H1 (cell line): ENCODE results near the gene IL16.

ENCODE experiments used
- CBX8 ChIP-seq: fragments of 300-800, 300-1000 bp; sonication (generic); IDR thresholded peaks from 2 replicates; pipeline ENCODE4 v1.7.1; 2016; ENCODE audit warnings: low read depth, low read length, borderline replicate concordance
- CREB1 ChIP-seq: IDR thresholded peaks from 2 replicates; pipeline ENCODE4 v1.6.1; 2012; ENCODE audit warnings: inconsistent platforms
- CTCF ChIP-seq, 3 experiments: IDR thresholded peaks; 1 replicate in 2 of 3; 2 replicates in 1 of 3; pipeline versions ENCODE4 v1.5.1 to v1.6.1; 2011; ENCODE audit warnings: low read length in 3 of 3, mild to moderate bottlenecking in 3 of 3, inconsistent platforms in 2 of 3, low read depth in 1 of 3, moderate library complexity in 1 of 3; ENCODE audit not compliant: insufficient read depth in 1 of 3; ENCODE audit errors: control extremely low read depth in 1 of 3
- HDAC6 ChIP-seq: IDR thresholded peaks from one replicate; pipeline ENCODE4 v1.7.1; 2012; ENCODE audit warnings: low read depth, mild to moderate bottlenecking, inconsistent platforms, low read length, moderate library complexity
- NANOG ChIP-seq: IDR thresholded peaks from 2 replicates; pipeline ENCODE4 v1.6.1; 2011; ENCODE audit warnings: low read length, low read depth, mild to moderate bottlenecking, inconsistent platforms; ENCODE audit not compliant: insufficient read depth, poor library complexity, severe bottlenecking
- POLR2A ChIP-seq, 2 experiments: IDR thresholded peaks; 1 replicate in 1 of 2; 2 replicates in 1 of 2; pipeline ENCODE4 v1.6.1; 2011; ENCODE audit warnings: low read depth in 2 of 2, low read length in 2 of 2, mild to moderate bottlenecking in 2 of 2; ENCODE audit errors: control extremely low read depth in 1 of 2
- POLR2AphosphoS5 ChIP-seq: IDR thresholded peaks from 2 replicates; pipeline ENCODE4 v1.6.1; 2011; ENCODE audit warnings: low read depth, low read length
- RFX5 ChIP-seq: IDR thresholded peaks from 2 replicates; pipeline ENCODE4 v1.6.1; 2011; ENCODE audit warnings: low read depth, low read length, improper control_type of control experiment, borderline replicate concordance
- SIX5 ChIP-seq: IDR thresholded peaks from 2 replicates; pipeline ENCODE4 v1.6.1; 2011; ENCODE audit warnings: mild to moderate bottlenecking, low read depth, low read length
- SP2 ChIP-seq: IDR thresholded peaks from 2 replicates; pipeline ENCODE4 v1.6.1; 2012; ENCODE audit warnings: mild to moderate bottlenecking, low read length, inconsistent platforms
- SUZ12 ChIP-seq: fragments of 200-600 bp; sonication (generic); IDR thresholded peaks from 2 replicates; pipeline ENCODE4 v1.6.1; 2012; ENCODE audit warnings: mild to moderate bottlenecking, inconsistent platforms, low read length, moderate library complexity, mixed read lengths
- ZNF274 ChIP-seq: IDR thresholded peaks from 2 replicates; pipeline ENCODE4 v1.7.0; 2012; ENCODE audit warnings: low read length, borderline replicate concordance; ENCODE audit errors: extremely low read depth
- TF ChIP-seq, protein P1 (sequence below): IDR thresholded peaks from 2 replicates; pipeline ENCODE4 v1.6.1; 2011; ENCODE audit warnings: low read depth, mild to moderate bottlenecking, low read length; ENCODE audit not compliant: insufficient read depth
- TF ChIP-seq, protein P2 (sequence below): IDR thresholded peaks from 2 replicates; pipeline ENCODE4 v1.6.1; 2012; ENCODE audit warnings: inconsistent platforms

DNA sequence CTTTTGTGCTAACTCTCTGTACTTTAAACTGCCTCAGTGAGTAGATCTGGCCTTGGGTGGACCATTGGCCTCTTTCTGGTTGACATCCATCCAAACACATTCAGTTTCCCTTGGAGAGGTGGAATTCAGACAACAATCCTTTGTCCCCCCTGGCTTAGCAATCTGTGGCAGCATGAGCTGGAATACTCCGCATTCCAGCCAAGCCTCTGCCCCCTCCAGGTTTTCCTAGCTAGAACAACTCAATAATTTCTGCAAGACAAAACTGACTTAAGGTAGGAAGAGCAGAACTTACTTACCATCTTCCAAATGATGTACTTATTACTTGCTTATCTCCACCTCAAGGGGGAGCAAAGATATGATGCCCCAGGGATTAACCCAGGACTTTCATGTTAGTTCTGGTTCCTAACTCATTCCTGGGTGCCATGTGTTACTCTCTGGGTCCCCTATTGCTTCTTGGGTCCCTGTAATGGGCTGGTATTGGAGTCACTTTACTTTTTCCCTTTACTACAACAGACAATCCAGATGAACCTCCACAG is 21.8 kb upstream of the IL16 start:
- TF ChIP-seq CTCF (IDR thresholded peaks at IDR 0.05; ENCODE audit: control extremely low read depth in 1 of 3, insufficient read depth in 1 of 3, low read depth in 1 of 3, low read length in 3 of 3) (peak in 1 of 3 experiments; percentile 23; a peak in 1 of 4 replicates), POLR2A (IDR thresholded peaks at IDR 0.05; ENCODE audit: control extremely low read depth in 1 of 2, low read depth in 2 of 2, low read length in 2 of 2) (no peak), SP2 (no peak), POLR2AphosphoS5 (no peak), SIX5 (no peak), CREB1 (no peak), ZNF274 (no peak), SUZ12 (no peak), NANOG (no peak), HDAC6 (no peak), CBX8 (no peak), RFX5 (no peak)
- TF ChIP-seq, protein P1, sequence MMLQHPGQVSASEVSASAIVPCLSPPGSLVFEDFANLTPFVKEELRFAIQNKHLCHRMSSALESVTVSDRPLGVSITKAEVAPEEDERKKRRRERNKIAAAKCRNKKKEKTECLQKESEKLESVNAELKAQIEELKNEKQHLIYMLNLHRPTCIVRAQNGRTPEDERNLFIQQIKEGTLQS: no peak
- TF ChIP-seq, protein P2, sequence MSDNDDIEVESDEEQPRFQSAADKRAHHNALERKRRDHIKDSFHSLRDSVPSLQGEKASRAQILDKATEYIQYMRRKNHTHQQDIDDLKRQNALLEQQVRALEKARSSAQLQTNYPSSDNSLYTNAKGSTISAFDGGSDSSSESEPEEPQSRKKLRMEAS: no peak
